Astrocyte (in vitro differentiated cells and primary cell): Measurements from ENCODE around the gene DUOX2. TPM values are rescaled to one million over a fixed set of nuclear protein-coding genes. Genes with fewer than 3 reads are reported as not detected.
"Not testable (repeated sequence)": the region's sequence is repeated elsewhere in the genome, so short reads cannot be mapped to it uniquely, and the experiment has no call there.

Experiments used
- DNase-seq: peaks from one replicate; pipeline ENCODE4 v3.0.0-alpha.2; 2010; ENCODE audit warnings: low read depth
- FAIRE-seq: peaks from 2 replicates; lab custom pipeline; 2011; peaks lifted over from hg19 to GRCh38; lab: Jason Lieb, UNC
- H2AFZ ChIP-seq: 2 replicates; pipeline ENCODE4 v1.6.0; 2012; ENCODE audit warnings: low read depth, low read length, inconsistent platforms
- H3K27ac ChIP-seq: 2 replicates; pipeline ENCODE4 v1.5.1; 2011; ENCODE audit warnings: low read depth, low read length, inconsistent platforms
- H3K27me3 ChIP-seq: 2 replicates; pipeline ENCODE4 v1.6.0; 2011; ENCODE audit warnings: low read length, inconsistent platforms; ENCODE audit not compliant: insufficient read depth
- H3K36me3 ChIP-seq: 2 replicates; pipeline ENCODE4 v1.5.1; 2011; ENCODE audit warnings: low read length, inconsistent platforms; ENCODE audit not compliant: insufficient read depth
- H3K4me1 ChIP-seq: 2 replicates; pipeline ENCODE4 v1.5.1; 2011; ENCODE audit warnings: low read length, inconsistent platforms; ENCODE audit not compliant: insufficient read depth
- H3K4me2 ChIP-seq: 2 replicates; pipeline ENCODE4 v1.6.0; 2012; ENCODE audit warnings: low read length, inconsistent platforms
- H3K4me3 ChIP-seq: 2 replicates; pipeline ENCODE4 v1.5.1; 2011; ENCODE audit warnings: low read depth, mild to moderate bottlenecking, low read length, inconsistent platforms; ENCODE audit not compliant: insufficient read depth
- H3K79me2 ChIP-seq: 2 replicates; pipeline ENCODE4 v1.6.0; 2012; ENCODE audit warnings: mild to moderate bottlenecking, low read length, inconsistent platforms; ENCODE audit not compliant: insufficient read depth
- H3K9ac ChIP-seq: 2 replicates; pipeline ENCODE4 v1.6.0; 2012; ENCODE audit warnings: mild to moderate bottlenecking, low read length, inconsistent platforms
- H3K9me3 ChIP-seq: 2 replicates; pipeline ENCODE4 v1.5.1; 2012; ENCODE audit warnings: low read depth, mild to moderate bottlenecking, low read length, inconsistent platforms; ENCODE audit not compliant: insufficient read depth
- H4K20me1 ChIP-seq: 2 replicates; pipeline ENCODE4 v1.6.0; 2012; ENCODE audit warnings: low read length, inconsistent platforms; ENCODE audit not compliant: insufficient read depth
- H3K27ac Mint-ChIP-seq: one replicate; pipeline ENCODE4 v1.8.0; 2021; ENCODE audit warnings: mild to moderate bottlenecking, mixed read lengths; ENCODE audit not compliant: unreplicated experiment
- H3K27me3 Mint-ChIP-seq: one replicate; pipeline ENCODE4 v1.8.0; 2021; ENCODE audit warnings: low read depth, mixed read lengths; ENCODE audit not compliant: unreplicated experiment
- H3K36me3 Mint-ChIP-seq: one replicate; pipeline ENCODE4 v1.8.0; 2021; ENCODE audit warnings: low read depth, mixed read lengths; ENCODE audit not compliant: unreplicated experiment
- H3K4me1 Mint-ChIP-seq: one replicate; pipeline ENCODE4 v1.8.0; 2021; ENCODE audit warnings: low read depth, mixed read lengths; ENCODE audit not compliant: unreplicated experiment
- H3K4me3 Mint-ChIP-seq: one replicate; pipeline ENCODE4 v1.8.0; 2021; ENCODE audit warnings: mild to moderate bottlenecking, moderate library complexity, mixed read lengths; ENCODE audit not compliant: unreplicated experiment
- H3K9me3 Mint-ChIP-seq: one replicate; pipeline ENCODE4 v1.8.0; 2021; ENCODE audit warnings: mild to moderate bottlenecking, mixed read lengths; ENCODE audit not compliant: unreplicated experiment
- EZH2 ChIP-seq: IDR thresholded peaks from 2 replicates; pipeline ENCODE4 v1.6.1; 2012; ENCODE audit warnings: mild to moderate bottlenecking, low read length, inconsistent platforms; ENCODE audit not compliant: insufficient read depth
- total RNA-seq: library from RNA; stranded (reverse); gene quantifications from 2 replicates; pipeline ENCODE4 v1.2.1, GENCODE V29; 2021
- TF ChIP-seq, protein P1 (sequence below): IDR thresholded peaks from 2 replicates; pipeline ENCODE4 v1.5.1; 2011; ENCODE audit warnings: low read depth, mild to moderate bottlenecking, inconsistent platforms, low read length, moderate library complexity; ENCODE audit not compliant: insufficient read depth

The DUOX2 gene
- total RNA-seq, 1 donor from 2014 or later = 0.14 TPM

DNA sequence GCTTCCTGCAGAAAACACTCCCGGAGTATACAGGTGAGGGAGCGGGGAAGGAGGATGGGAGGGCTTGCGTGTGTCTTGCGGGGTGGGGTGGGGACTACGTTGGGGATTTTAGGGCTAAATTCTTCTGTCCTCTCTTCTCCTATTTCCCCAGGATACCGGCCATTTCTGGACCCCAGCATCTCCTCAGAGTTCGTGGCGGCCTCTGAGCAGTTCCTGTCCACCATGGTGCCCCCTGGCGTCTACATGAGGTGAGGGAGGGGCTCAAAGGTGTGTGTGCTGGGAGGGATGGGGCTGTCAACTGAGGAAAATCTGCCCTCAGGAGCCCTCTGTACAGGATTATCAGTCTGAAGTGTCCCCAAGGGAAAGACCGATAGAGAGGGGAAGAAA, 22.4 kb upstream of the DUOX2 start:
- FAIRE-seq (no peak), DNase-seq (no peak)
- no peaks in the 10 kb centered on the region for H3K36me3 ChIP-seq
- no peaks in the 10 kb centered on the region for H3K79me2 ChIP-seq
- H3K27ac ChIP-seq = no peak overlapping the region
- no peaks in the 10 kb centered on the region for H3K4me1 ChIP-seq
- Mint-ChIP-seq H3K4me1 (no peaks in the 10 kb centered on the region), H3K9me3 (peaks cover 3% of the 10 kb centered on the region), H3K27me3 (peaks cover 58% of the 10 kb centered on the region), H3K4me3 (no peak overlapping the region), H3K36me3 (no peaks in the 10 kb centered on the region), H3K27ac (no peak overlapping the region)
- no peaks in the 10 kb centered on the region for H4K20me1 ChIP-seq
- H3K4me3 ChIP-seq = no peak overlapping the region
- no peak overlapping the region for H3K4me2 ChIP-seq
- peaks cover 36% of the 10 kb centered on the region for H3K27me3 ChIP-seq
- H2AFZ ChIP-seq = no peak overlapping the region
- H3K9ac ChIP-seq = no peak overlapping the region
- H3K9me3 ChIP-seq = no peaks in the 10 kb centered on the region
- TF ChIP-seq, protein P1, sequence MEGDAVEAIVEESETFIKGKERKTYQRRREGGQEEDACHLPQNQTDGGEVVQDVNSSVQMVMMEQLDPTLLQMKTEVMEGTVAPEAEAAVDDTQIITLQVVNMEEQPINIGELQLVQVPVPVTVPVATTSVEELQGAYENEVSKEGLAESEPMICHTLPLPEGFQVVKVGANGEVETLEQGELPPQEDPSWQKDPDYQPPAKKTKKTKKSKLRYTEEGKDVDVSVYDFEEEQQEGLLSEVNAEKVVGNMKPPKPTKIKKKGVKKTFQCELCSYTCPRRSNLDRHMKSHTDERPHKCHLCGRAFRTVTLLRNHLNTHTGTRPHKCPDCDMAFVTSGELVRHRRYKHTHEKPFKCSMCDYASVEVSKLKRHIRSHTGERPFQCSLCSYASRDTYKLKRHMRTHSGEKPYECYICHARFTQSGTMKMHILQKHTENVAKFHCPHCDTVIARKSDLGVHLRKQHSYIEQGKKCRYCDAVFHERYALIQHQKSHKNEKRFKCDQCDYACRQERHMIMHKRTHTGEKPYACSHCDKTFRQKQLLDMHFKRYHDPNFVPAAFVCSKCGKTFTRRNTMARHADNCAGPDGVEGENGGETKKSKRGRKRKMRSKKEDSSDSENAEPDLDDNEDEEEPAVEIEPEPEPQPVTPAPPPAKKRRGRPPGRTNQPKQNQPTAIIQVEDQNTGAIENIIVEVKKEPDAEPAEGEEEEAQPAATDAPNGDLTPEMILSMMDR = no peak
- TF ChIP-seq EZH2 = no peak

DNA sequence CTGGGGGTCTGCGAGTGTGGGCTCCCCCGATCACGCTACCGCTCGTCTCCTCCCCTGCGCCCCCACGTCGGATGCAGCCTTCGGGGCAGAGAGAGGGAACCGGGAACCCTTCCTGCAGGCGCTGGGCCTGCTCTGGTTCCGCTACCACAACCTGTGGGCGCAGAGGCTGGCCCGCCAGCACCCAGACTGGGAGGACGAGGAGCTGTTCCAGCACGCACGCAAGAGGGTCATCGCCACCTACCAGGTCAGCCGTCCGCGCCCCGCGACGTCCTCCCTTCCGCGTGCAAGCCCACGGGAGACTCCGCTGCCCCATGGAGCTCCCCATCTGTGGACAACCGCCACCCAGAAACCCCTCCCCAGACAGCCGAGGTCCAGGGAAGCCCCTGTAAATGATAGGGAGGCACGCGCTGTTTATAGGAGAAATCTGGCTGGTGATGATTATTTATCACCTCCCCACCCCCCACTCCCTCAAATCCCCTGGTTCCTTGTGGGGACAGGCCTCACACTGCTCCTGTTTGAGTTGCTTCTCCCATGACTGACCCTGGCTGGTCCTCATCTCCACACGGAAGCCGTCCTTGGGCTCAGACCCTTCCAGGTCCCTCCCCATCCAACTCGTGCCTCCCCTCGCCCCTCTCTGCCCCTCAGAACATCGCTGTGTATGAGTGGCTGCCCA, 21.9 kb upstream of the DUOX2 start:
- not testable (repeated sequence) for H3K4me3 ChIP-seq, H3K4me1 Mint-ChIP-seq, FAIRE-seq, H4K20me1 ChIP-seq, H3K27ac ChIP-seq, H3K79me2 ChIP-seq, H3K9ac ChIP-seq, H3K4me2 ChIP-seq, H3K4me1 ChIP-seq, H3K27ac Mint-ChIP-seq, H2AFZ ChIP-seq, H3K4me3 Mint-ChIP-seq, H3K9me3 Mint-ChIP-seq, H3K36me3 ChIP-seq, DNase-seq, H3K9me3 ChIP-seq, H3K36me3 Mint-ChIP-seq
- H3K27me3 Mint-ChIP-seq = peaks cover 61% of the 10 kb centered on the region
- peak; percentile 67 for TF ChIP-seq EZH2
- peaks cover 39% of the 10 kb centered on the region for H3K27me3 ChIP-seq

DNA sequence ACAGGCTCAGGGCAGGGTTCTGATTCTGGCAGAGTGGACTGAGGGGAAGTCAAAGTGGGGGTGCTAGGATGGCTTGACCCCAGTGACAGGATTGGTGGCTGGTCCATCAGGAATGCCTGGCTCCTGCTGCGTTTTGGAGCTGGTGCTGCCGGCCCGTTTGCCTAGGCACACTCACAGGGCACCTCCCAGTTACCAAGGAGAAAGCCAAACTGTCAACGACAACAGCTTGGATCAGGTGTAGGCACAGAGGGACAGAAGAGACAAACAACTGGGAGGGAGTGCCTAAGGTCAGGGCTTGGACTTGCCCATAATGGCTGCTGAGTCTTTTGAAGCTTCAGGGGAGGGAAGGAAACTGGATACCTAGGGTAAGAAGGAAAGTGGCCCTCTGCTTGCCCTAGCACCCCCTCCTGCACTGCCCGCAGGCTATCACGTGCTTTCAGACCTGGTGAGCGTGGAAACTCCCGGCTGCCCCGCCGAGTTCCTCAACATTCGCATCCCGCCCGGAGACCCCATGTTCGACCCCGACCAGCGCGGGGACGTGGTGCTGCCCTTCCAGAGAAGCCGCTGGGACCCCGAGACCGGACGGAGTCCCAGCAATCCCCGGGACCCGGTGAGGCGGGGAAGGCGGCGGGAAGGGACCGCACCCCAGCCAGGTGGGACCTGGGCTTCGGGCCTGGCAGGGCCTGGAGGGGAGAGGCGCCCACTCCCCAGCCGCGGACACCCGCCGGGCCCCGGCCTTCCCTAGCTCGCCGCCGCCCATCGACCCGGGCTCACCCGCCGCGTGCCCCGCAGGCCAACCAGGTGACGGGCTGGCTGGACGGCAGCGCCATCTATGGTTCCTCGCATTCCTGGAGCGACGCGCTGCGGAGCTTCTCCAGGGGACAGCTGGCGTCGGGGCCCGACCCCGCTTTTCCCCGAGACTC, 21.0 kb upstream of the DUOX2 start:
- no peaks in the 10 kb centered on the region for H3K4me1 ChIP-seq
- H3K4me2 ChIP-seq = no peak overlapping the region
- Mint-ChIP-seq H3K4me1 (no peaks in the 10 kb centered on the region), H3K27ac (no peak overlapping the region), H3K27me3 (peaks cover 67% of the 10 kb centered on the region), H3K36me3 (no peaks in the 10 kb centered on the region), H3K9me3 (peaks cover 3% of the 10 kb centered on the region), H3K4me3 (no peak overlapping the region)
- peaks cover 48% of the 10 kb centered on the region for H3K27me3 ChIP-seq
- FAIRE-seq = no peak
- no peak overlapping the region for H3K4me3 ChIP-seq
- no peaks in the 10 kb centered on the region for H4K20me1 ChIP-seq
- no peak overlapping the region for H3K9ac ChIP-seq
- no peak overlapping the region for H3K27ac ChIP-seq
- H3K79me2 ChIP-seq = no peaks in the 10 kb centered on the region
- H2AFZ ChIP-seq = no peak overlapping the region
- no peak for DNase-seq
- H3K36me3 ChIP-seq = no peaks in the 10 kb centered on the region
- TF ChIP-seq EZH2 = peak; percentile 77
- TF ChIP-seq, protein P1 = no peak
- no peaks in the 10 kb centered on the region for H3K9me3 ChIP-seq
